GM18519 (cell line): ENCODE results near the gene ALKBH5.

Experiments used
- ATAC-seq: cut with Tn5 transposase; IDR thresholded peaks from one replicate; pipeline ENCODE4 v1.9.1; 2021; ENCODE audit warnings: mild to moderate bottlenecking, moderate library complexity; ENCODE audit not compliant: unreplicated experiment, low FRiP score

The ALKBH5 gene

DNA sequence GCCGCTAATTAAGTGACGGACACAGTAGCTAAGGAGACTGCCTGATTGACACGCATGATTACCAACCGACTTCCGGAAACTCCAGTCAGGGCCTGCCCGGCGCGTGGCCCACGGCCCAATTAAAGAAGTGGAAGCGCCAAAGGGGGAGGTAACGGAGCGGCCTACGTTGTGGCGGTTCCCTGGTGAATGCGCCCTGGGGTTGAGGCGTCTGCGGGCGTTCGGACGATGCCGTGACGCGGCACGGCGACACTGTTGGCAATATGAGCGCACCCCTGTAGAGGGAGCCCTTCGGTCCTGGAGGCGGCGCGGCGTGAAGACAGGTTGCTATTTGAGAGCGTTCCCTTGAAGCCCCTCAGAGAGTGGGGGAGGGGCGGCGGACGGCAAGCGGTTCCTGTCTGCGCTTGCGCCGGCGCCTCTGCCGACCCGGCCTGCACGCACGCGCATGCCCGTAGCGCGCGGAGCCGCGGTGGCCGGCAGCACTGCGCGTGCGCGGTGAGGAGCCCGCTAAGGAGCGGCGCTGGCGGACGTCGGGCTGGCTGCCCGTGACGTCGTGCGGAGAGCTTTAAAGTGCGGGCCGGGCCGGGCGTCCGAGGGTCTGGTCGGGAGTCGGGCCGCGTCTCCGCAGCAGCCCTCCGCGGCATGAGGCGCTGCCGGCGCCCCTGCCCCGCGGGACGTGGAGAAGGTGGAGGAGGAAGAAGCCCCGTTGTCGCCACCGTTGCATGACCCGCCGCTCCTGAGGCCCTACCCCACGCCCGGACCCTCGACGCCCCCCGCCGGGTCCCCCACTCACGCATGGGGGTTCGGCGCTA, at the start of gene ALKBH5:
Gene ALKBH5, plus strand, starts transcription at position 495 of the 809 bp plus-strand sequence. CDS start 416 bp downstream, outside the sequence.
- peak; percentile 58 for ATAC-seq

DNA sequence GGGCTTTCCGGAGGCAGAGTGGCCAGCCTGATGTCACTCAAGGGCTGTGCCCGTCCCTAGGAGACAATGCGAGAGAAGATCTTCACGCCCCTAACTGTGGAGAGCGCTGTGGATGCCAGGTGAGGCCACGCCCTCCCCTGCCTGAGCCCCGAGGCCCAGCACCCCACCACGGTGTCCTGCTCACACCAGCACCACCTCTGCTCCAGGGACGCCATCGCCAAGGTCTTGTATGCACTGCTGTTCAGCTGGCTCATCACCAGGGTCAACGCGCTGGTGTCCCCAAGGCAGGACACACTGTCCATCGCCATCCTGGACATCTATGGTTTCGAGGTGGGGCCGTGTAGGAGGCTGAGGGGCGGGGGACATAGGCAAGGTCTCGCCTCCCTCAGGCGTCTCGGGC, 47.3 kb upstream of the ALKBH5 start:
- ATAC-seq: no peak

DNA sequence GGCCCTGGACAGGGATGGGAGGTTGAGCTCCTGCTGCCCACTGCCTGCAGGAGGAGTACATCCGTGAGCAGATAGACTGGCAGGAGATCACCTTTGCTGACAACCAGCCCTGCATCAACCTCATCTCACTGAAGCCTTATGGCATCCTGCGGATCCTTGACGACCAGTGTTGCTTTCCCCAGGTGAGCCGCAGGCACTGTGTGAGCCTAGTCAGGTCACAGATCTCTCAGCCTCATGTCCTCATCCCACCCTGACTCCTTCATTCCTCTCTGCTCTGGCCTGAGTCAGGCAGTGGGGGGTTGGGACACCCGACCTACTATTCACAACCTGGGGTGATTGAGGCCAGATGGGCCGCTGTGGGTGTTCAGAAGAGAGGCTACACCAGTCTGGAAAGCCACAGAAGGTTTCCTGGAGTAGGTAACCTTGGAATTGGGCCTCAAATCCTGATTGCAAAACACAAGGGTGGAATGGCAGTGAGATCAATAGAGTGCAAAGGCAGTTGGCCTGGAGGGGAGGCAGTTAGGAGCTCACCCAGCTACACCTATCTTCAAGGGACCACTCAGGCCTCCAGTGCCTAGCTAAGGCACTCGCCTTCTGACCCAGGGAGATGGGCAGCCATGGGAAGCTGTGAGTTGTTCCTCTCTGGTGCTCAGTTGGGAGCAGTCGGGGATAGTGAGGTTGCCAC, 45.4 kb upstream of the ALKBH5 start:
- ATAC-seq: no peak

DNA sequence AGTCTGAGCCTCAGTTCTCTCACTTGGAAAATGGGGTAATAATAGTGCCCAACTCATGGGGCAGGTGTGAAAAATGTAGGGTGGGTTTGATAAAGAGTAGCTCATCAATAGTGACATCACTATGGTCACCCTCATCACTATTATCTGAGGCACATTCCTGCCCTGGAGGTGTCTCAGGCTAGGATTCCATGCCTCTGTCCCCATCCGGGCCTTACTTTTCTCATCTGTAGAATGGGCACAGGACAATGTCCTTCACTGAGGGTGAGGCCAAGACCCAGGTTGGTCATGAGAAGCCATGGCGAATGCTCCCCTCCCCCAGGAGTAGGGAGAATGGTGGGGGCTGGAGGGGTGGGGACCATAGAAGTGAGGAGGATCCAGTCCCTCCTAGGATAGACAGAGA, 44.5 kb upstream of the ALKBH5 start:
- no peak for ATAC-seq

DNA sequence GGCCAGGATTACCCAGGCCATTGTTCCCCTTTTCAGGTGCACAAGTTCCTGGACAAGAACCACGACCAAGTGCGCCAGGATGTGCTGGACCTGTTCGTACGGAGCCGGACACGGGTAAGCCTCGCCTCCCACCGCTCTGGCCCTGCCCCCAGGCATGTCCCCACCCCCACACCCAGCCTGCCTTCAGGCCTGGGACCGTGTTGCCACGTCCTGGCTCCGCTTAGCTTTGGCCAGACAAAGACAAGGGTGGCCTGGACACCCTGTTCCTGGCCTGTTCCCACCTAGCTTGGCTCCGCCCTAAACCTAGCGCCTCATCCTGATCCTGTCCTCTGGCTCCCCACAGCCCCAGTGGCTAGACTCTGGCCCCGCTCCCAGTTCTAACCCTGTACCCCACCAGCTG, 44.1 kb upstream of the ALKBH5 start:
- ATAC-seq: no peak

DNA sequence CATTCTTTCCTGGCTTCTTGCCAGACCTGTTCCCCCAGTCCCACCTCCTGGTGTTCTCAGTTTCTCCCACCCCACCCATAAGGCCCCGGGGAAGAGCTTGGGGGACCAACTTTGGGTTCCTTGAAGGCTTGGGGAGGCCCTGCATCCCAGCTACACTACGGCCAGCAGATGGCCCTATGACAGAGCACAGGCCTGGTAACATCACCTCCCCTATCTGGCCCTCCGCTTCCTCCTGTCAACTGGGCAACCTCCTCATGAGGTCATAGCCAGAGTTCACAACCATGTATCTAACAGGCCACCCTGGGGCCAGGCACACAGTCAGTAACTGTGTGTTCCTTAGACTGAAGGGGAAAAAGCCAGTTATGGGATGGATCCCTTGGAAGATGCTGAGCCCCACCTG, 43.7 kb upstream of the ALKBH5 start:
- no peak for ATAC-seq

DNA sequence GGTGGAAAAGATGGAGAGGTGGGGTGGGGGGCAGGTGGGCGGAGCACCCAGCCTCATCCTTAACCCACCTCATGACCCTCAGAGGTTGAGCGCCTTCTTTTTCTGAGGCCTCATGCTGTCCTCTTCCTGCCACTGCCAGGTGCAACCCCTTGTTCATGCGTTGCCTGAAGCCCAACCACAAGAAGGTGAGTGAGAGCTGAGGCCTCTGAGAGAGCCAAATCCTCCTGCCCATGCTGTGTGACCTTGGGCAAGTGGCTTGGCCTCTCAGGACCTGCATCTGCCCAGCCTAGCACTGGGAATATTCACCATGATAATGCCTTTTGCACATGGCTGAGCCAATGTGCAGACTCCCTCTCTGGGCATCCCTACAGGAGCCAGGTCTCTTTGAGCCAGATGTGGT, 43.0 kb upstream of the ALKBH5 start:
- no peak for ATAC-seq

DNA sequence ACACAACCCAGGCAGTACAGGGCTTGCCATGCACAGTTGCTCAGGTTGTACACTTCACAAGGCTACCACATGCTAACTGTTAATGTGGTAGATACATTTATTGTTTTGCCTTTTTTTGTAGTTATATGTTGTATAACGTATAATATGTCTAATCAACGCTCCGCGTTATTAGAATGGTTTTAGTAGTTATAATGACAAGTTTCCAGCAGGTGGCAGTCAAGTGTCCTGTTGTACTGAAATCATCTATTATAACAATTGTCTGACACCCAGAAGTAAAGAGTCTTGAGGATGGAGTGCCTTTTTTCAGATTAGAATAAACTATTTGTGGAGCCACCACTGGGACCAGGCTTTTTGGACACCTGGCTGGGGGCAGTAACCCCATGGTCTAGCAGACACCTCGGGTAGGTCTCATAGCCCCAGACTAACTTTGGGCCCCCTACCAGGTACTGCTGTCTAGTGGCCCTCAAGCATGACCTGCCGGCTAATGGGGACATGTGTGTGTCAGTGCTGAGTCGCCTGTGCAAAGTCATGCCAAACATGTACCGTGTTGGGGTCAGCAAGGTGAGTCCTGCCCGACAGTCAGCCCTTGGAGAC, 42.3 kb upstream of the ALKBH5 start:
- ATAC-seq: no peak

DNA sequence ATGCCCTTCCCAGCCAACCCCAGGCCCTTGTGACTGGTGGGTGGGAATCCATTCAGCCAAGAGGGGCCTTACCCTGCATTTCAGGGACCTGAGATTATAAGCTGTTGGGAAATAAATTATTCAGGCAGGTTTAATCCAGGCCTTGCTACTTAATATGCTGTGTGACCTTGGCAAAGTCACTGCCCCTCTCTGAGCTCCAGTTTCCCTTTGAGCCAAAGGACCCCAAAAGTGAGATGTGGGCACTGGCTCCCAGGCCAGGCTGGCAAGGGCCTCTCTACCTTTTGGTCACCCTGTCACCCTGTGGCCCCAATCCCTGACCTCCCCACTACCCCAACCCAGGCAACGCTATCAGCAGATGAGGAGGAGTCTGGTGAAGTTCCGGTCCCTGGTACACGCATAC, 41.2 kb upstream of the ALKBH5 start:
- ATAC-seq: no peak

DNA sequence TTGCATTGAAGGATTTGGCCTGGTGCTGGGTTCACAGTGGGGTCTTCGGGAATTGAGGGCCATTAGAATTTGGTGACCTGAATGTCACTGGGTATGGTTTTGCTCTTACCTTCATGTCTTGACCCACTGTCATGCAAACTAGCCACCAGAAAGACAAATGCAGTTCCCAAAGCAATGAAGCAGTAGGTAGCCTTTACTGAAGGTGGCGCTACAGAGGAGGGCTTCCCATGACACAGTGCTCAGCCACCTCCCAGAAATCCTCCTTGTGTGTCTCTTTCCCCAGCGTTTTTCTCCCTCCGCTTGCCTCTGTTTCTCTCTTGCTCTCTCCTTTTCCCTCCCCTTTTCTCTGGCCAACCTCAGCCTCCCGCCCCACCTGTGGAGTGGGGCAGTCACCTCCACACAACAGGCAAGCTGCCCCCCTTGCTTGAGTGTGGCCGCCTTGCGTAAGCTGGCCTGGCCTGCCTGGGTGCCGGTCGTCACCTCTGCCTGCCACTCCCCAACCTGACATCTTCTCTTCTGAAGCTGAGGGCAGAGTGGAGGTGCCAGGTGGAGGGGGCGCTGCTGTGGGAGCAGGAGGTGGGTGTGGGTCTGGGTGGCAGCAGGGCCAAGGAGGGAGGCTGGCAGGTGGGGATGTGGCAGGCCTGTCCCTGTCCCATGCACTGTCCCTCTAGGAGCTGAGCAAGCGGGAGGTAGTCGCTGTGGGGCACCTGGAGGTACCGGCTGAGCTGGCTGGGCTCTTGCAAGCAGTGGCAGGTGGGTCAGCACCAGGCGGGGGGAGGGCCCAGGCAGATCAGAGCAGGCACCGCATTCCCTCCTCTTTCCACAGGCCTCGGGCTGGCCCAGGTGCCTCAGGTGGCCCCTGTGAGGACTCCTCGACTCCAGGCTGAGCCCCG, 40.3 kb upstream of the ALKBH5 start:
- no peak for ATAC-seq

DNA sequence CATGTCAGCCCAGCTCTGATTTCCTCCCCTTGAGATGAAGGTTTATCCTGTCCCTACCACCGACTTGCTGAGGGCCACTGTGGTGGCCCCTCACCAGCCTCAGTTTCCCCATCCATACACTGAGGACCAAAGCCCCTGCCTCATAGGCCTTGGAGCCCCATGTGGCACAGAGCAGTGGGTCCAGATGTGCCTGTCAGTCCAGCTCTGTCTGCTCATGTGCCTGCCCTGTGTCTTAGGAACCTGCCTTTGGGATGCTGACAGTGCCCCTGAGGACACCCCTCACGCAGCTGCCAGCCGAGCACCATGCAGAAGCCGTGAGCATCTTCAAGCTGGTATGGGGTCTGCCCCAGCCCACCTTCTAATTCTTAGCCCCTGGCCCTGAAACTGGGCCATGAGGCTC, 39.4 kb upstream of the ALKBH5 start:
- no peak for ATAC-seq

DNA sequence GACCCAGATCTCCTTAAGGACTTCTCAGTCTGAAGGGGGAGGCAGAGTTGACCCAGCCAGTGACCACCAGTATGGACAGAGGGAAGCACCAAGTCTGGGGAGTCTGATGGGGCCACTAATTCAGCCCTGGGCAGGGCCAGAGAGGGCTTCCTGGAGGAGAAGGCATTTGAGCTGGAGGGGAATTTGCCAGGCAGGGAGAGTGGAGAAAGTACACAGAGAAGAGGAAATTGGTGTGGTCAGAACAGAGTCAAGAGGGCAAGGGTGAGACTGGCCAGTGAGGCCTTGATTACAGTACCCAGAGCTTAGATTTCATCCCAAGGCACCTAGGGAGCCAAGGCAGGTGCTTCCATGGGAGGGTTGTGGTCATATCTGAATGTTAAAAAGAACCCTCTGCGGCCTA, 38.8 kb upstream of the ALKBH5 start:
- no peak for ATAC-seq

DNA sequence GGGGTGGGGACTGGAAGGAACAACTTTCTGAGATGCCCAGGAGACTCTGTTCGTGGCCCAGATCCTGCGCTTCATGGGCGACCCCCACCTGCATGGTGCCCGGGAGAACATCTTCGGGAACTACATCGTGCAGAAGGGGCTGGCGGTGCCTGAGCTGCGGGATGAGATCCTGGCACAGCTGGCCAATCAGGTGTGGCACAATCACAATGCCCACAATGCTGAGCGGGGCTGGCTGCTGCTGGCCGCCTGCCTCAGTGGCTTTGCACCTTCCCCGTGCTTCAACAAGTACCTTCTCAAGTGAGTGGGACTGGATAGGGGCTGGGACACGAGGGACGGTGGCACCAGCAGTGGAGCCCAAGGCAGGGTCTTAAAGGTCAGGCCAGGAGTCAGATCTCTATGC, 37.8 kb upstream of the ALKBH5 start:
- ATAC-seq: no peak

DNA sequence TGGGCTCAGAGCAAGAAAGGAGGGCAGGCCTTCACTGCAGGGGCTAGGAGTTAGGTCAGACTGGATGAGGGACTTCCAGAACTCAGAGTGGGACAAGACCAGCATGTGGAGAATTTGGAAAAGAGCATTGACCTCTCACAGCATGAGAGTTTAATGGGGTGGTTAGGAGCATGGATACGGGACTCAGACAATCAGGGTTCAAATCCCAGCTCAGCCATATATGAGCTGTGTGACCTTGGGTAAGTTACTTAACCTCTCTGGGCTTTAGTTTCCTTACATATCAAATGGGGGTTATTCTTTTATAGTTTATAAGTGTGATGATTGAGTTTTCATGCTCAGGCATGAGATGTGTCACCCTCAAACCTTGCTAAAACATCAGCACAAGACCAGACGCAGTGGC, 37.4 kb upstream of the ALKBH5 start:
- ATAC-seq: no peak

DNA sequence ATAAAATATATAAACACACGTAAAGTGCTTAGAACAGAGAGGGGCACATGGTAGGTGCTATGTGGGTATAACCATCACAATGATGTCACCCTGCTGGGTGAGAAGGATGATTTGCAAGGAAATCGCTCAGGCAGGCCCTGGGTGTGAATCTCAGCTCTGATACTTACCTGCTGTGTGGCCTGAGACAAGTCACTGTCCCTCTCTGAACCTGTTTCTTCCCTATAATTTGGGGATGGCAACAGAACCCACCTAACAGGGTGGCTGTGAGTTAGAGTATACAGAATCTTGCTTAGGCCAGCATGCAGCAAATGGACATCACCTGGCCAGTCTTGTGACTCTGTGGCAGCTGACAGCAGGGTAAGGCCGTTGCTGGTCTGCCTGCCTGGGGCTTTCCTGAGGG, 36.6 kb upstream of the ALKBH5 start:
- ATAC-seq: no peak

DNA sequence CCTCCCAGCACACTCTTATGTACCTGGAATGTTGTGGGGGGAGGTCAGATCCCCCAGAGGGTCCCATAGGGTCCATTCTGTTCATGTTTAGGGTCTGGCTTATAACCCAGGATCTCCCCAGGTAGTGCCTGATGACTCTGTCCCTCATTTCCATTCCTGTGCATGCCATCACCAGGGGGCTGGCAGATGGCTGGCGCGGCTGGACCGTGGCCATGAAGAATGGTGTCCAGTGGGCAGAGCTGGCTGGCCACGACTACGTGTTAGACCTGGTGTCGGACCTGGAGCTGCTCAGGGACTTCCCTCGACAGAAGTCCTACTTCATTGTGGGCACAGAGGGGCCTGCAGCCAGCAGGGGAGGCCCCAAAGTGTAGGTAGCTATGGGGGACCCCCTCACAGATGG, 35.0 kb upstream of the ALKBH5 start:
- no peak for ATAC-seq

DNA sequence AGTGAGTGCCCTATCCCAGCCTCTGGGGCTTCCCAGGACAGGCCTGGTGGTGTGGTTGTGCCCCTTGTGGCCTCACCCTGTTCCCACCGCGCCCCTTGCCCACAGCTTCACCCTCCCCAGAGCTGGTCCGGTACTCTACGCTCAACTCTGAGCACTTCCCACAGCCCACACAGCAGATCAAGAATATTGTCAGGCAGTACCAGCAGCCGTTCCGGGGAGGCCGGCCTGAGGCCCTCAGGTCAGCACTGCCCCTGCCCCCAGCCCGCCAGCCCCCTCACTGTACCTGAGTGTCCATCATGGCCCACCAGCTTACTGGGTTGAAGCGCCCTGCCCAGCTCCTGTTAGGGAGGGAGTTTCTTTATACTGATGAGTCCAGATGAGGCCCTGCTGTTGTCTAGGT, 32.3 kb upstream of the ALKBH5 start:
- no peak for ATAC-seq

DNA sequence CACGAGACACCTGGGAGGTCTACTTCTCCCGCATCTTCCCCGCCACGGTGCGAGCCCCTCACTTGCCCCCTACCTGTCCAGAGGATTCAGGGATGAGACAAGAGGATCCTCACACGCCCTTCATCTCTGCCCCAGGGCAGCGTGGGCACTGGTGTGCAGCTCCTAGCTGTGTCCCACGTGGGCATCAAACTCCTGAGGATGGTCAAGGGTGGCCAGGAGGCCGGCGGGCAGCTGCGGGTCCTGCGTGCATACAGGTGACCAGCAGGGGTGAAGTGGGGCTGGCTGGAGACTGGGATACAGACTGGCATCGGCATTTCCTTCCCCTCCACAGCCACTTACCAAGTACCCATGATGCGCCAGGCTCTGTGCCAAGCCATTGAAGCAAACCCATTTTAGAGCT, 28.4 kb upstream of the ALKBH5 start:
- ATAC-seq: no peak

DNA sequence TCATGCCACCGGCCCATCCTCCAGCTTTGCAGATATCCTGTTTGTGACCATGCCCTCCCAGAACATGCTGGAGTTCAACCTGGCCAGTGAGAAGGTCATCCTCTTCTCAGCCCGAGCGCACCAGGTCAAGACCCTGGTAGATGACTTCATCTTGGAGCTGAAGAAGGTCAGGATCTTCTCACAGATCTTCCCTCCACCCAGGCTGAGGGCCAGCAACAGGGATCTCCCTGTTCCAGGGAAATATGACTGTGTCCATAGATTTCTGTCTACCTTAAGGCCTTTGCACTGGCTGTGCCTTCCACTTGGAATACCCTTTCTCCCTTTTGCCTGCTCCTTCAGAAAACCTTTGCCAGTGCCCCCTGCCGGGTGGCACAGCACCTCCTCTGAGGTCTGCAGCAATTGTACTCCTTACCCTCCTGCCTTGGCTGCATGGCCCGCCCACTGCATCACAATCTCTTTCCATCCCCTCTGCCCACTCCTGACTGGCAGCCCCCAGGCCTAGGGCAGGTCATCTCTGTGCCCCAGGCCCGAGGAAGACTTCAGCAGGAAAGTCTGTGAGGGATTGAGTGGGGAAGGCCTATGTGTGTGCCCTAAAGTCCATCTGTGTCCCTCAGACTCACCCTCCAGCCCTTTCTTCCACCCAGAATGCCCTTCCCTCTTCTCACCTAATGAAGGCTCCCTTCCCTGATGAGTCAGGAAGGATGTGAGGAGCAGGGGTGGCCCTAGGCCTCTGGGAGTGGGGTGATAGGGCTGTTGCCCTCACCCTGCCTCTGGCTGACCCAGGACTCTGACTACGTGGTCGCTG, 27.3 kb upstream of the ALKBH5 start:
- ATAC-seq: no peak

DNA sequence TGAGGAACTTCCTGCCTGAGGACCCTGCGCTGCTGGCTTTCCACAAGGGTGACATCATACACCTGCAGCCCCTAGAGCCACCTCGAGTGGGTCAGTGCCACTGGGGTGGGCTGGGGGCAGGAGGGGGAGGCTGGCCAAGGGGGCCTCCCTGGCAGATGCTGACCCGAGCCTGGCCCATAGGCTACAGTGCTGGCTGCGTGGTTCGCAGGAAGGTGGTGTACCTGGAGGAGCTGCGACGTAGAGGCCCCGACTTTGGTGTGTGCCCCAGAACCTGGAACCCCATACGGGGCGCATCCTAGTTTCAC, 26.7 kb upstream of the ALKBH5 start:
- ATAC-seq: no peak
